ENCODE data around the gene DPY19L1. TPM values are rescaled to one million over a fixed set of nuclear protein-coding genes. Genes with fewer than 3 reads are reported as not detected.
"Not testable (repeated sequence)": the region's sequence is repeated elsewhere in the genome, so short reads cannot be mapped to it uniquely, and the experiment has no call there.

The DPY19L1 gene
- total RNA-seq, 1 experiment from 2014 or later = 9.0 TPM

- DNase-seq (ENCODE audit: unreplicated experiment) = no peak
- TF ChIP-seq, protein P1, sequence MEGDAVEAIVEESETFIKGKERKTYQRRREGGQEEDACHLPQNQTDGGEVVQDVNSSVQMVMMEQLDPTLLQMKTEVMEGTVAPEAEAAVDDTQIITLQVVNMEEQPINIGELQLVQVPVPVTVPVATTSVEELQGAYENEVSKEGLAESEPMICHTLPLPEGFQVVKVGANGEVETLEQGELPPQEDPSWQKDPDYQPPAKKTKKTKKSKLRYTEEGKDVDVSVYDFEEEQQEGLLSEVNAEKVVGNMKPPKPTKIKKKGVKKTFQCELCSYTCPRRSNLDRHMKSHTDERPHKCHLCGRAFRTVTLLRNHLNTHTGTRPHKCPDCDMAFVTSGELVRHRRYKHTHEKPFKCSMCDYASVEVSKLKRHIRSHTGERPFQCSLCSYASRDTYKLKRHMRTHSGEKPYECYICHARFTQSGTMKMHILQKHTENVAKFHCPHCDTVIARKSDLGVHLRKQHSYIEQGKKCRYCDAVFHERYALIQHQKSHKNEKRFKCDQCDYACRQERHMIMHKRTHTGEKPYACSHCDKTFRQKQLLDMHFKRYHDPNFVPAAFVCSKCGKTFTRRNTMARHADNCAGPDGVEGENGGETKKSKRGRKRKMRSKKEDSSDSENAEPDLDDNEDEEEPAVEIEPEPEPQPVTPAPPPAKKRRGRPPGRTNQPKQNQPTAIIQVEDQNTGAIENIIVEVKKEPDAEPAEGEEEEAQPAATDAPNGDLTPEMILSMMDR (IDR thresholded peaks at IDR 0.05; ENCODE audit: unreplicated experiment) = no peak
- no peaks in the 10 kb centered on the region for H3K27me3 Mint-ChIP-seq (ENCODE audit: insufficient read depth, unreplicated experiment)
- no peaks in the 10 kb centered on the region for H3K4me1 Mint-ChIP-seq (ENCODE audit: insufficient read depth, unreplicated experiment)
- H3K27ac Mint-ChIP-seq (ENCODE audit: low read depth, unreplicated experiment) = no peak overlapping the region
- H3K9me3 Mint-ChIP-seq (ENCODE audit: unreplicated experiment) = no peaks in the 10 kb centered on the region
- CTCF ChIA-PET = no interaction called here
- intact Hi-C loops (cut with micrococcal nuclease) = no loop called here
- no TSS peak for BruUV-seq (replicated peaks)
- H3K36me3 Mint-ChIP-seq (ENCODE audit: insufficient read depth, unreplicated experiment) = no peaks in the 10 kb centered on the region
- H3K4me3 Mint-ChIP-seq (ENCODE audit: unreplicated experiment) = no peak overlapping the region
- POLR2A ChIA-PET = no interaction called here
Observed at GRCh38 chr7:34982371-34983019, 54.8 kb downstream of the DPY19L1 start.

DNA sequence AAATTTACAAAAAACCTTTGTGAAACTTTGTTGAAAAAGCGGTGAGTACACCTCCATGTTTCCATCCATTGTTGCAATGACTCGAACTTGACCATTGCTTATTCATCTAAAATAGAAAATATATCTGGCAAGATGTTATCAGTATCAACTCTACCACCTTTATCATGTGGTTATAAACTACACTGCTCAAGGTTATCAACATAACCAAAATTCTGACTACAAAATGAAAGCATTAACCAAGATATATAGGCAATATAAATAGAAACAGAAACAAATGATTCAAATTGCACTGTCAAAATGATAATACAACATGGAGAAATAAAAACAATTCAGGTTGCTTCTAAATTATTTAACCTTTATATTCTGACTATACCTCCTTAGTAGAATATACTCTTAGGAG, 58.2 kb downstream of the DPY19L1 start:
- H3K9me3 Mint-ChIP-seq (ENCODE audit: unreplicated experiment); POLR2A ChIA-PET; DNase-seq (ENCODE audit: unreplicated experiment); CTCF ChIA-PET; H3K27me3 Mint-ChIP-seq (ENCODE audit: insufficient read depth, unreplicated experiment); H3K36me3 Mint-ChIP-seq (ENCODE audit: insufficient read depth, unreplicated experiment); H3K27ac Mint-ChIP-seq (ENCODE audit: low read depth, unreplicated experiment); H3K4me1 Mint-ChIP-seq (ENCODE audit: insufficient read depth, unreplicated experiment); H3K4me3 Mint-ChIP-seq (ENCODE audit: unreplicated experiment); intact Hi-C loops (cut with micrococcal nuclease); BruUV-seq (replicated peaks): not testable (repeated sequence)

DNA sequence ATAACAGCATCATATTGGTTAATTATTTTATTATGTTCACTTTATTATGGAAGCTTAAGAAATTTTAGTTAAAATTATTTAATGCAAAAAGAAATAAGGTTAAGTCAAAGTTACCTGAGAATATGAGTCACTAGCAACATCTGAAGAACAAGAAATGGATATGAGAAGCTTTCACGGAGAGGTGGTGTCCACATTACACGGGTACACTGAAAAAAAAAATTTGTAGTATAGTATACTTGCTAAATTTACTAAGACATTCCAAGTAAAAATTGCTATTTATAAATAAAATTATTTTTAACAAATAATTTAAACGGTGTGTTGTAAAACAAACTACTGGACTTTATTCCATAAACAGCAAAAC, 63.9 kb downstream of the DPY19L1 start:
- intact Hi-C loops (cut with micrococcal nuclease) = no loop called here
- no peak for DNase-seq (ENCODE audit: unreplicated experiment)
- H3K9me3 Mint-ChIP-seq (ENCODE audit: unreplicated experiment) = no peaks in the 10 kb centered on the region
- H3K27me3 Mint-ChIP-seq (ENCODE audit: insufficient read depth, unreplicated experiment) = no peaks in the 10 kb centered on the region
- TF ChIP-seq, protein P1 (IDR thresholded peaks at IDR 0.05; ENCODE audit: unreplicated experiment) = no peak
- no peak overlapping the region for H3K4me3 Mint-ChIP-seq (ENCODE audit: unreplicated experiment)
- CTCF ChIA-PET = no interaction called here
- BruUV-seq (replicated peaks) = no TSS peak
- POLR2A ChIA-PET = no interaction called here
- no peaks in the 10 kb centered on the region for H3K4me1 Mint-ChIP-seq (ENCODE audit: insufficient read depth, unreplicated experiment)
- H3K27ac Mint-ChIP-seq (ENCODE audit: low read depth, unreplicated experiment) = no peak overlapping the region
- H3K36me3 Mint-ChIP-seq (ENCODE audit: insufficient read depth, unreplicated experiment) = no peaks in the 10 kb centered on the region

DNA sequence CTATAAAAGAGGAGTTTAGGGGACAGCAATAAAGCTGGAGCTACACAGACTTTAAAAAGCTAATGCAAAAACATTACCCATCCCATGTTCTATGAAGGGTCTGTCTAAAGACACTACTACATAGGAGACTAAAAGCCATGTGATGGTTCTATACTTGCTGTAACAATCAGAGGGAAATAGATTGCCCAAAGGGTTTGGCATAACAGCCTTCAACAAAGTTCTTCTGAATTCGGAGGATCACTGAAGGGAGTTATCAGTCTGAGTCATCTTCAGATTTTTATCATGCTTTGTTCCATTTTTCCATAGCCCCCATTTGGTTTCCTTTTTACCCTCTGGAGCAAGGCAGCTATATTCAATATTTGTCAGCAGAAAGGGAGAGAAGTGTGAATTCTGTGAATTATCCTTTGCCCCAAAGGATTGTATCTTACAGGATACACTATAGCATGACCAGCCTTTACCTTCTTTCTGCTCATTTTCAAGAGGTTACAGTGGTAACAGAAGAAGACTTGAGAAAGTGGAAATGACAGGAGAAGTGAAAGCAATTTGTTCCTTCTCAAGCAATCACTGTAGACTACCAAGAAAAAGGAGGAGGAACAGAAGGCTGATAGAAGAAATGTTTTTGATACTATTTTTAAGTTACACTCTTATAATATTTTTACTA, 64.4 kb downstream of the DPY19L1 start:
- H3K4me3 Mint-ChIP-seq (ENCODE audit: unreplicated experiment); POLR2A ChIA-PET; DNase-seq (ENCODE audit: unreplicated experiment); H3K27ac Mint-ChIP-seq (ENCODE audit: low read depth, unreplicated experiment); H3K36me3 Mint-ChIP-seq (ENCODE audit: insufficient read depth, unreplicated experiment); H3K4me1 Mint-ChIP-seq (ENCODE audit: insufficient read depth, unreplicated experiment); intact Hi-C loops (cut with micrococcal nuclease); BruUV-seq (replicated peaks); H3K27me3 Mint-ChIP-seq (ENCODE audit: insufficient read depth, unreplicated experiment); H3K9me3 Mint-ChIP-seq (ENCODE audit: unreplicated experiment); CTCF ChIA-PET: not testable (repeated sequence)

DNA sequence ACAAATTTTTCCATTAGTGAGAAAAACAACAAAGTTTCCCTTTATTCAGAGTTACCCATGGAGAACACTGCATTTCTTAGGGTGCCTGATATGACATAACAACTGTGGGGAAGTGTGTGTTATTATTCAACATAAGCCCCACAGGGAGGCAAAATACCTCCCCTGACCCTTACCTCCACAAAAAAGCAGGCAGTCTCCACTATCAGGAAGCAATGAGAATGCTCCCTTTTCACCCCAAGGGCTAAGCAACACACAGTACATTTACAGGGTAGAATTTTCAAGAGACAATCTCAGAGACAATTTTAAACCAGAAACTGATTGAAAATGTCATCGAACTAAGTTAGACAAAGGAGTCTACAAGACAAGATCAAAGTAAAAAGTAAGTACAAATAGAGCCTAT, 69.5 kb downstream of the DPY19L1 start:
- H3K36me3 Mint-ChIP-seq (ENCODE audit: insufficient read depth, unreplicated experiment); H3K27me3 Mint-ChIP-seq (ENCODE audit: insufficient read depth, unreplicated experiment); POLR2A ChIA-PET; DNase-seq (ENCODE audit: unreplicated experiment); H3K4me3 Mint-ChIP-seq (ENCODE audit: unreplicated experiment); H3K9me3 Mint-ChIP-seq (ENCODE audit: unreplicated experiment); H3K27ac Mint-ChIP-seq (ENCODE audit: low read depth, unreplicated experiment); intact Hi-C loops (cut with micrococcal nuclease); H3K4me1 Mint-ChIP-seq (ENCODE audit: insufficient read depth, unreplicated experiment); BruUV-seq (replicated peaks): not testable (repeated sequence)
- CTCF ChIA-PET = interaction anchor here (0.6 kb wide), 1 partner anchor 48 kb away, joined by 4 read pairs; no protein-coding TSS in a partner anchor

GRCh38 chr7:34966504-34966903, 70.8 kb downstream of the DPY19L1 start:
- intact Hi-C loops (cut with micrococcal nuclease); BruUV-seq (replicated peaks); H3K4me1 Mint-ChIP-seq (ENCODE audit: insufficient read depth, unreplicated experiment); H3K9me3 Mint-ChIP-seq (ENCODE audit: unreplicated experiment); H3K4me3 Mint-ChIP-seq (ENCODE audit: unreplicated experiment); DNase-seq (ENCODE audit: unreplicated experiment); CTCF ChIA-PET; H3K27ac Mint-ChIP-seq (ENCODE audit: low read depth, unreplicated experiment); POLR2A ChIA-PET; H3K36me3 Mint-ChIP-seq (ENCODE audit: insufficient read depth, unreplicated experiment); H3K27me3 Mint-ChIP-seq (ENCODE audit: insufficient read depth, unreplicated experiment): not testable (repeated sequence)

All from MCF 10A (cell line).